K562 (cell line): Measurements from ENCODE around the gene TTC27. TPM values are rescaled to one million over a fixed set of nuclear protein-coding genes. Genes with fewer than 3 reads are reported as not detected.

Experiments used
- ATF3 ChIP-seq, 2 experiments: fragments of 450-650 bp in 1 of 2; sonication (generic) in 1 of 2; formaldehyde crosslinking in 1 of 2; IDR thresholded peaks in 1 of 2; conservative IDR thresholded peaks in 1 of 2; 2 replicates each; pipeline versions ENCODE4 v1.6.1 to v1.8.1; 2016 to 2023; ENCODE audit warnings: mild to moderate bottlenecking in 2 of 2, moderate library complexity in 2 of 2, inconsistent platforms in 1 of 2, missing genetic modification reagents in 1 of 2
- FUS ChIP-seq: fragments of 200-400 bp; formaldehyde crosslinking; optimal IDR thresholded peaks from 2 replicates; pipeline ENCODE3; 2017; ENCODE audit warnings: low read depth, low read length
- HNRNPL ChIP-seq: fragments of 200-400 bp; formaldehyde crosslinking; IDR thresholded peaks from 2 replicates; pipeline ENCODE4 v1.6.1; 2017; ENCODE audit warnings: low read depth, mild to moderate bottlenecking, low read length
- NCOA6 ChIP-seq: fragments of 450-650 bp; IDR thresholded peaks from 2 replicates; pipeline ENCODE4 v1.6.1; 2017; ENCODE audit warnings: mild to moderate bottlenecking
- SOX6 ChIP-seq: fragments of 450-650 bp; IDR thresholded peaks from 2 replicates; pipeline ENCODE4 v1.6.1; 2014; ENCODE audit warnings: mild to moderate bottlenecking
- XRCC3 ChIP-seq: fragments of 450-650 bp; IDR thresholded peaks from 2 replicates; pipeline ENCODE4 v1.6.1; 2017; ENCODE audit warnings: mild to moderate bottlenecking, moderate library complexity
- ZNF408 ChIP-seq: fragments of 250-450 bp; sonication (Bioruptor Pico); IDR thresholded peaks from 2 replicates; pipeline ENCODE4 v1.4.0; 2020; ENCODE audit warnings: low read depth, mild to moderate bottlenecking, moderate library complexity
- polyA plus RNA-seq, 8 experiments: library from polyadenylated mRNA; depleted of rRNA in 4 of 8; stranded (reverse) in 5 of 8; unstranded in 3 of 8; fragments of >200 nt; fragmentation: Nextera tagmentation in 2 of 8; fragmentation: Illumina TruSeq in 1 of 8; extraction: Ambion mirVana in 2 of 8; extraction: Trizol in 1 of 8; gene quantifications; 2 replicates each; pipeline versions ENCODE4 v1.2.1 to v1.2.3, GENCODE V29; 2011 to 2014; ENCODE audit warnings: inconsistent platforms in 1 of 8, missing spikeins in 1 of 8
- total RNA-seq, 7 experiments: library from RNA; depleted of rRNA in 6 of 7; stranded (reverse); fragments of >200 nt in 6 of 7; fragmentation: Illumina TruSeq in 2 of 7; extraction: Trizol in 2 of 7; gene quantifications; 2 replicates each; pipeline versions ENCODE4 v1.2.1 to v1.2.3, GENCODE V29; 2011 to 2021; ENCODE audit warnings: low replicate concordance in 1 of 7
- TF ChIP-seq, protein P1 (sequence below): fragments of 450-650 bp; IDR thresholded peaks from 2 replicates; pipeline ENCODE4 v1.6.1; 2016; ENCODE audit warnings: mild to moderate bottlenecking, moderate library complexity

Gene TTC27
- total and polyA plus RNA-seq, 9 of the 15 experiments (the other 6 are each of a cell fraction or from before 2014, with no cell fraction given), result 44.3 to 93.4 (median 57.3) TPM

- TF ChIP-seq ATF3 (IDR thresholded peaks at IDR 0.05), result peak; percentile 64
- TF ChIP-seq ATF3 (CRISPR knock-in tag; conservative IDR thresholded peaks at IDR 0.05), result no peak
- no peak for TF ChIP-seq HNRNPL
- TF ChIP-seq XRCC3, result no peak
- TF ChIP-seq ZNF408 (CRISPR knock-in tag), result no peak
- TF ChIP-seq NCOA6, result no peak
- TF ChIP-seq, protein P1, sequence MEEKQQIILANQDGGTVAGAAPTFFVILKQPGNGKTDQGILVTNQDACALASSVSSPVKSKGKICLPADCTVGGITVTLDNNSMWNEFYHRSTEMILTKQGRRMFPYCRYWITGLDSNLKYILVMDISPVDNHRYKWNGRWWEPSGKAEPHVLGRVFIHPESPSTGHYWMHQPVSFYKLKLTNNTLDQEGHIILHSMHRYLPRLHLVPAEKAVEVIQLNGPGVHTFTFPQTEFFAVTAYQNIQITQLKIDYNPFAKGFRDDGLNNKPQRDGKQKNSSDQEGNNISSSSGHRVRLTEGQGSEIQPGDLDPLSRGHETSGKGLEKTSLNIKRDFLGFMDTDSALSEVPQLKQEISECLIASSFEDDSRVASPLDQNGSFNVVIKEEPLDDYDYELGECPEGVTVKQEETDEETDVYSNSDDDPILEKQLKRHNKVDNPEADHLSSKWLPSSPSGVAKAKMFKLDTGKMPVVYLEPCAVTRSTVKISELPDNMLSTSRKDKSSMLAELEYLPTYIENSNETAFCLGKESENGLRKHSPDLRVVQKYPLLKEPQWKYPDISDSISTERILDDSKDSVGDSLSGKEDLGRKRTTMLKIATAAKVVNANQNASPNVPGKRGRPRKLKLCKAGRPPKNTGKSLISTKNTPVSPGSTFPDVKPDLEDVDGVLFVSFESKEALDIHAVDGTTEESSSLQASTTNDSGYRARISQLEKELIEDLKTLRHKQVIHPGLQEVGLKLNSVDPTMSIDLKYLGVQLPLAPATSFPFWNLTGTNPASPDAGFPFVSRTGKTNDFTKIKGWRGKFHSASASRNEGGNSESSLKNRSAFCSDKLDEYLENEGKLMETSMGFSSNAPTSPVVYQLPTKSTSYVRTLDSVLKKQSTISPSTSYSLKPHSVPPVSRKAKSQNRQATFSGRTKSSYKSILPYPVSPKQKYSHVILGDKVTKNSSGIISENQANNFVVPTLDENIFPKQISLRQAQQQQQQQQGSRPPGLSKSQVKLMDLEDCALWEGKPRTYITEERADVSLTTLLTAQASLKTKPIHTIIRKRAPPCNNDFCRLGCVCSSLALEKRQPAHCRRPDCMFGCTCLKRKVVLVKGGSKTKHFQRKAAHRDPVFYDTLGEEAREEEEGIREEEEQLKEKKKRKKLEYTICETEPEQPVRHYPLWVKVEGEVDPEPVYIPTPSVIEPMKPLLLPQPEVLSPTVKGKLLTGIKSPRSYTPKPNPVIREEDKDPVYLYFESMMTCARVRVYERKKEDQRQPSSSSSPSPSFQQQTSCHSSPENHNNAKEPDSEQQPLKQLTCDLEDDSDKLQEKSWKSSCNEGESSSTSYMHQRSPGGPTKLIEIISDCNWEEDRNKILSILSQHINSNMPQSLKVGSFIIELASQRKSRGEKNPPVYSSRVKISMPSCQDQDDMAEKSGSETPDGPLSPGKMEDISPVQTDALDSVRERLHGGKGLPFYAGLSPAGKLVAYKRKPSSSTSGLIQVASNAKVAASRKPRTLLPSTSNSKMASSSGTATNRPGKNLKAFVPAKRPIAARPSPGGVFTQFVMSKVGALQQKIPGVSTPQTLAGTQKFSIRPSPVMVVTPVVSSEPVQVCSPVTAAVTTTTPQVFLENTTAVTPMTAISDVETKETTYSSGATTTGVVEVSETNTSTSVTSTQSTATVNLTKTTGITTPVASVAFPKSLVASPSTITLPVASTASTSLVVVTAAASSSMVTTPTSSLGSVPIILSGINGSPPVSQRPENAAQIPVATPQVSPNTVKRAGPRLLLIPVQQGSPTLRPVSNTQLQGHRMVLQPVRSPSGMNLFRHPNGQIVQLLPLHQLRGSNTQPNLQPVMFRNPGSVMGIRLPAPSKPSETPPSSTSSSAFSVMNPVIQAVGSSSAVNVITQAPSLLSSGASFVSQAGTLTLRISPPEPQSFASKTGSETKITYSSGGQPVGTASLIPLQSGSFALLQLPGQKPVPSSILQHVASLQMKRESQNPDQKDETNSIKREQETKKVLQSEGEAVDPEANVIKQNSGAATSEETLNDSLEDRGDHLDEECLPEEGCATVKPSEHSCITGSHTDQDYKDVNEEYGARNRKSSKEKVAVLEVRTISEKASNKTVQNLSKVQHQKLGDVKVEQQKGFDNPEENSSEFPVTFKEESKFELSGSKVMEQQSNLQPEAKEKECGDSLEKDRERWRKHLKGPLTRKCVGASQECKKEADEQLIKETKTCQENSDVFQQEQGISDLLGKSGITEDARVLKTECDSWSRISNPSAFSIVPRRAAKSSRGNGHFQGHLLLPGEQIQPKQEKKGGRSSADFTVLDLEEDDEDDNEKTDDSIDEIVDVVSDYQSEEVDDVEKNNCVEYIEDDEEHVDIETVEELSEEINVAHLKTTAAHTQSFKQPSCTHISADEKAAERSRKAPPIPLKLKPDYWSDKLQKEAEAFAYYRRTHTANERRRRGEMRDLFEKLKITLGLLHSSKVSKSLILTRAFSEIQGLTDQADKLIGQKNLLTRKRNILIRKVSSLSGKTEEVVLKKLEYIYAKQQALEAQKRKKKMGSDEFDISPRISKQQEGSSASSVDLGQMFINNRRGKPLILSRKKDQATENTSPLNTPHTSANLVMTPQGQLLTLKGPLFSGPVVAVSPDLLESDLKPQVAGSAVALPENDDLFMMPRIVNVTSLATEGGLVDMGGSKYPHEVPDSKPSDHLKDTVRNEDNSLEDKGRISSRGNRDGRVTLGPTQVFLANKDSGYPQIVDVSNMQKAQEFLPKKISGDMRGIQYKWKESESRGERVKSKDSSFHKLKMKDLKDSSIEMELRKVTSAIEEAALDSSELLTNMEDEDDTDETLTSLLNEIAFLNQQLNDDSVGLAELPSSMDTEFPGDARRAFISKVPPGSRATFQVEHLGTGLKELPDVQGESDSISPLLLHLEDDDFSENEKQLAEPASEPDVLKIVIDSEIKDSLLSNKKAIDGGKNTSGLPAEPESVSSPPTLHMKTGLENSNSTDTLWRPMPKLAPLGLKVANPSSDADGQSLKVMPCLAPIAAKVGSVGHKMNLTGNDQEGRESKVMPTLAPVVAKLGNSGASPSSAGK, result no peak
- TF ChIP-seq SOX6, result peak; percentile 83
- no peak for TF ChIP-seq FUS
Measured at GRCh38 chr2:32805104-32806095, 177.6 kb downstream of the TTC27 start (continued).
